GM19324 (cell line): ENCODE measurements around the gene IDI1.
"Not testable (repeated sequence)": the region's sequence is repeated elsewhere in the genome, so short reads cannot be mapped to it uniquely, and the experiment has no call there.

Experiments used
- ATAC-seq: cut with Tn5 transposase; IDR thresholded peaks from one replicate; pipeline ENCODE4 v1.9.1; 2021; ENCODE audit warnings: mild to moderate bottlenecking, moderate library complexity; ENCODE audit not compliant: unreplicated experiment, low FRiP score

IDI1 gene

GRCh38 chr10:1048732-1049424, at the start of gene IDI1:
Gene IDI1 (minus strand): TSS chr10:1049119. CDS start chr10:1049003, 116 bp downstream.
- peak; percentile 89 for ATAC-seq

- no peak for ATAC-seq
These were observed 48.5 kb upstream of the IDI1 start for GRCh38 chr10:1097436-1097835.

- ATAC-seq, result no peak
These were observed 47.5 kb upstream of the IDI1 start for GRCh38 chr10:1096287-1096889.

- no peak for ATAC-seq
These were observed 46.6 kb upstream of the IDI1 start for GRCh38 chr10:1095498-1095897.

- no peak for ATAC-seq
These were observed 45.5 kb upstream of the IDI1 start for GRCh38 chr10:1094112-1095057.

GRCh38 chr10:1093696-1094095, 44.8 kb upstream of the IDI1 start:
- ATAC-seq, result no peak

GRCh38 chr10:1090696-1091095, 41.8 kb upstream of the IDI1 start:
- no peak for ATAC-seq

GRCh38 chr10:1089017-1089689, 40.2 kb upstream of the IDI1 start:
- no peak for ATAC-seq

- ATAC-seq, result no peak
These were observed 37.9 kb upstream of the IDI1 start for GRCh38 chr10:1086787-1087186.

- ATAC-seq, result no peak
These were observed 36.3 kb upstream of the IDI1 start for GRCh38 chr10:1085258-1085657.

GRCh38 chr10:1084011-1084950, 35.4 kb upstream of the IDI1 start:
- no peak for ATAC-seq

- ATAC-seq, result no peak
These were observed 34.7 kb upstream of the IDI1 start for GRCh38 chr10:1083581-1083980.

- no peak for ATAC-seq
These were observed 29.7 kb upstream of the IDI1 start for GRCh38 chr10:1078668-1079067.

- ATAC-seq, result no peak
These were observed 25.9 kb upstream of the IDI1 start for GRCh38 chr10:1074748-1075308.

- ATAC-seq, result no peak
These were observed 25.3 kb upstream of the IDI1 start for GRCh38 chr10:1074052-1074747.

- no peak for ATAC-seq
These were observed 22.0 kb upstream of the IDI1 start for GRCh38 chr10:1070919-1071318.

- ATAC-seq, result no peak
These were observed 19.8 kb upstream of the IDI1 start for GRCh38 chr10:1068380-1069361.

GRCh38 chr10:1066734-1067133, 17.8 kb upstream of the IDI1 start:
- ATAC-seq, result not testable (repeated sequence)
